SH-SY5Y (cell line): Measurements from ENCODE around the gene SLC2A13.

Source experiments
- GATA2 ChIP-seq: IDR thresholded peaks from 2 replicates; pipeline ENCODE4 v1.6.1; 2011; ENCODE audit warnings: mild to moderate bottlenecking, low read depth, low read length
- GATA3 ChIP-seq: IDR thresholded peaks from 2 replicates; pipeline ENCODE4 v1.6.1; 2011; ENCODE audit warnings: low read depth, mild to moderate bottlenecking, low read length, moderate library complexity

DNA sequence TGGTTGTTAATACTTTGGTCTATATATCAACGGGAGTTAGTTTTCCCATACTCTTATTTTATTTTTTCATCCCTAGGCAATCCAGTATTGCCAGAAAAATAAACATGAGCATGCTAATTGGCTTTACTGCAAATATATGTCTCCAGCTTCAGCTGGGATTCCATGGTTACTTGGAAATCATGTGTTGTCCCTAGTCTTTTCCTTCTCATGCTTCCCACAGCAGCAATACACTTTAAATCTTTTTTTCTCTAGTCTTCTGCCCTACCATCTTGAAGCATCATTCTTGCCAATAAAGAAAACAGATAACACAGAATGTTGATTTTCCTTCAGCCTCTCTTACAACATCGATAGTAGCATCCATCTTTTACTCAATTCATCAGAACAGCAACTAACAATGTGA is 60.2 kb downstream of the SLC2A13 start:
- TF ChIP-seq GATA3 (no peak), GATA2 (no peak)
